Measurements from ENCODE around the gene DAO.

DNA sequence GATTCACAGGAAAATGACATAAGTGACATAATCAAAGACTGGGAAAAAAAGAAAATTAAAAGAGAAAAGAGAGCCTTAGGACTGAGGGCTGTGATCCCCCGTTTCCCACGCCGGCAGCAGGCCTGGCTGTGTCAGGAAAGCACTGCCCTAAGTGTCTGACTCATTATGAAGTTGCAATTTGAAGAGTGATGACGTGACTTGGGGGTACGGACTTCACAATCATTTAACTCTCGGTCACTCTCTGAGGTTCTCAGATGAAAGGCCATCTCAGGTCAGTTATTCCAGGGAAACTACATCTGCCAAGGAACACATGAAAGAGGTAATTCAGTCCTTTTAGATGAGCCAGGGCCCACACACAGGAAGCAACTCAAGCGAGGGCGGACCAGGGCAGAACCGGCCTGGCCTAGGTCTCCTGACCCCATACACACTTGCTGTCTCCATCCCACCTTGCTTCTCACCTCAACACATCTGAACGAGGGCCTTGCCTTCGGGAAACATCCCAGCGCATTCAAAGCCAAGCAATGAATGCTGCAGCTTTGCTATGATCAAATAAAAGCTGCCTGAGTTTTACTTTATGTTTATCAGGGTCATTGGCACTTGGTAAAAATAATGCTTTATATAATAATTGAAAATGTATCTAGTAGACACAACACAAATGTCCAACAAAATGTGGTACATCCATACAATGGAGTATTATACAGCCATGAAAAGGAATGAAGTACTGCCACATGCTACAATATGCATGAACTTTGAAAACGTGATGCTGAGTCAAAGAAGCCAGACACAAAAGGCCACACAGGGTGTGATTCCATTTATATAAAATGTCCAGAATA, 25.2 kb upstream of the DAO start:
- TF ChIP-seq ZNF8 (CRISPR knock-in tag; IDR thresholded peaks at IDR 0.05) (peak; percentile 100), RARB (CRISPR knock-in tag; IDR thresholded peaks at IDR 0.05) (no peak), ISL1 (CRISPR knock-in tag; IDR thresholded peaks at IDR 0.05) (peak; percentile 69), ZFP30 (CRISPR knock-in tag; IDR thresholded peaks at IDR 0.05) (no peak), GLIS3 (CRISPR knock-in tag; IDR thresholded peaks at IDR 0.05) (no peak), ZNF565 (CRISPR knock-in tag; conservative IDR thresholded peaks at IDR 0.05; ENCODE audit: low read depth) (no peak), ESRRG (CRISPR knock-in tag; IDR thresholded peaks at IDR 0.05) (no peak)
- TF ChIP-seq, protein P1, sequence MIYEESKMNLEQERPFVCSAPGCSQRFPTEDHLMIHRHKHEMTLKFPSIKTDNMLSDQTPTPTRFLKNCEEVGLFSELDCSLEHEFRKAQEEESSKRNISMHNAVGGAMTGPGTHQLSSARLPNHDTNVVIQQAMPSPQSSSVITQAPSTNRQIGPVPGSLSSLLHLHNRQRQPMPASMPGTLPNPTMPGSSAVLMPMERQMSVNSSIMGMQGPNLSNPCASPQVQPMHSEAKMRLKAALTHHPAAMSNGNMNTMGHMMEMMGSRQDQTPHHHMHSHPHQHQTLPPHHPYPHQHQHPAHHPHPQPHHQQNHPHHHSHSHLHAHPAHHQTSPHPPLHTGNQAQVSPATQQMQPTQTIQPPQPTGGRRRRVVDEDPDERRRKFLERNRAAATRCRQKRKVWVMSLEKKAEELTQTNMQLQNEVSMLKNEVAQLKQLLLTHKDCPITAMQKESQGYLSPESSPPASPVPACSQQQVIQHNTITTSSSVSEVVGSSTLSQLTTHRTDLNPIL (CRISPR knock-in tag; IDR thresholded peaks at IDR 0.05; ENCODE audit: low read depth): 0 out of 2 replicates have a peak, but pooled peaks have one; percentile 33
- TF ChIP-seq, protein P2, sequence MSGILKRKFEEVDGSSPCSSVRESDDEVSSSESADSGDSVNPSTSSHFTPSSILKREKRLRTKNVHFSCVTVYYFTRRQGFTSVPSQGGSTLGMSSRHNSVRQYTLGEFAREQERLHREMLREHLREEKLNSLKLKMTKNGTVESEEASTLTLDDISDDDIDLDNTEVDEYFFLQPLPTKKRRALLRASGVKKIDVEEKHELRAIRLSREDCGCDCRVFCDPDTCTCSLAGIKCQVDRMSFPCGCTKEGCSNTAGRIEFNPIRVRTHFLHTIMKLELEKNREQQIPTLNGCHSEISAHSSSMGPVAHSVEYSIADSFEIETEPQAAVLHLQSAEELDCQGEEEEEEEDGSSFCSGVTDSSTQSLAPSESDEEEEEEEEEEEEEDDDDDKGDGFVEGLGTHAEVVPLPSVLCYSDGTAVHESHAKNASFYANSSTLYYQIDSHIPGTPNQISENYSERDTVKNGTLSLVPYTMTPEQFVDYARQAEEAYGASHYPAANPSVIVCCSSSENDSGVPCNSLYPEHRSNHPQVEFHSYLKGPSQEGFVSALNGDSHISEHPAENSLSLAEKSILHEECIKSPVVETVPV (CRISPR knock-in tag; IDR thresholded peaks at IDR 0.05): no peak
- TF ChIP-seq, protein P3, sequence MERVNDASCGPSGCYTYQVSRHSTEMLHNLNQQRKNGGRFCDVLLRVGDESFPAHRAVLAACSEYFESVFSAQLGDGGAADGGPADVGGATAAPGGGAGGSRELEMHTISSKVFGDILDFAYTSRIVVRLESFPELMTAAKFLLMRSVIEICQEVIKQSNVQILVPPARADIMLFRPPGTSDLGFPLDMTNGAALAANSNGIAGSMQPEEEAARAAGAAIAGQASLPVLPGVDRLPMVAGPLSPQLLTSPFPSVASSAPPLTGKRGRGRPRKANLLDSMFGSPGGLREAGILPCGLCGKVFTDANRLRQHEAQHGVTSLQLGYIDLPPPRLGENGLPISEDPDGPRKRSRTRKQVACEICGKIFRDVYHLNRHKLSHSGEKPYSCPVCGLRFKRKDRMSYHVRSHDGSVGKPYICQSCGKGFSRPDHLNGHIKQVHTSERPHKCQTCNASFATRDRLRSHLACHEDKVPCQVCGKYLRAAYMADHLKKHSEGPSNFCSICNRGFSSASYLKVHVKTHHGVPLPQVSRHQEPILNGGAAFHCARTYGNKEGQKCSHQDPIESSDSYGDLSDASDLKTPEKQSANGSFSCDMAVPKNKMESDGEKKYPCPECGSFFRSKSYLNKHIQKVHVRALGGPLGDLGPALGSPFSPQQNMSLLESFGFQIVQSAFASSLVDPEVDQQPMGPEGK (CRISPR knock-in tag; IDR thresholded peaks at IDR 0.05; ENCODE audit: borderline replicate concordance): no peak

Data from SK-N-SH treated with all-trans-retinoic acid at 6 μM for 48 hours (cell line).